Keratinocyte (primary cell): ENCODE measurements around the gene BATF2. TPM values are rescaled to one million over a fixed set of nuclear protein-coding genes. Genes with fewer than 3 reads are reported as not detected.

Experiments used
- DNase-seq: peaks from one replicate; pipeline ENCODE4 v3.0.0-alpha.2; 2011; ENCODE audit warnings: low read depth, missing footprints, low spot score
- FAIRE-seq: peaks from 2 replicates; lab custom pipeline; 2011; peaks lifted over from hg19 to GRCh38; lab: Jason Lieb, UNC
- H2AFZ ChIP-seq: 2 replicates; pipeline ENCODE4 v1.6.0; 2012; ENCODE audit warnings: low read length, control low read depth, inconsistent platforms; ENCODE audit not compliant: control insufficient read depth
- H3K27ac ChIP-seq: 2 replicates; pipeline ENCODE4 v1.5.1; 2011; ENCODE audit warnings: low read length; ENCODE audit not compliant: control insufficient read depth, insufficient read depth
- H3K27me3 ChIP-seq: 3 replicates; pipeline ENCODE4 v1.6.0; 2011; ENCODE audit warnings: low read length; ENCODE audit not compliant: control insufficient read depth, insufficient read depth; ENCODE audit errors: extremely low read depth
- H3K36me3 ChIP-seq, 2 experiments: 2 replicates in 1 of 2; 3 replicates in 1 of 2; pipeline ENCODE4 v1.5.1; 2011; ENCODE audit warnings: low read length in 2 of 2, mild to moderate bottlenecking in 1 of 2; ENCODE audit not compliant: control insufficient read depth in 2 of 2, insufficient read depth in 2 of 2; ENCODE audit errors: extremely low read depth in 1 of 2
- H3K4me1 ChIP-seq: 3 replicates; pipeline ENCODE4 v1.5.1; 2011; ENCODE audit warnings: low read length; ENCODE audit not compliant: control insufficient read depth, insufficient read depth; ENCODE audit errors: extremely low read depth
- H3K4me2 ChIP-seq: 3 replicates; pipeline ENCODE4 v1.6.0; 2011; ENCODE audit warnings: low read depth, low read length; ENCODE audit not compliant: control insufficient read depth, insufficient read depth; ENCODE audit errors: extremely low read depth
- H3K4me3 ChIP-seq, 3 experiments: fragments of 200-600 bp in 1 of 3; sonication (generic) in 1 of 3; 2 replicates in 2 of 3; 3 replicates in 1 of 3; pipeline ENCODE4 v1.5.1; 2011 to 2016; ENCODE audit warnings: low read length in 3 of 3, mild to moderate bottlenecking in 3 of 3, control low read depth in 2 of 3, inconsistent platforms in 1 of 3, low read depth in 1 of 3, mixed read lengths in 1 of 3, mixed run types in 1 of 3, moderate library complexity in 1 of 3; ENCODE audit not compliant: control insufficient read depth in 2 of 3, insufficient read depth in 2 of 3; ENCODE audit errors: extremely low read depth in 1 of 3
- H3K79me2 ChIP-seq: 2 replicates; pipeline ENCODE4 v1.6.0; 2012; ENCODE audit warnings: low read length; ENCODE audit not compliant: control insufficient read depth, insufficient read depth
- H3K9ac ChIP-seq: 3 replicates; pipeline ENCODE4 v1.6.0; 2011; ENCODE audit warnings: low read length; ENCODE audit not compliant: control insufficient read depth, insufficient read depth; ENCODE audit errors: extremely low read depth
- H3K9me1 ChIP-seq: 3 replicates; pipeline ENCODE4 v1.6.0; 2011; ENCODE audit warnings: low read length; ENCODE audit not compliant: control insufficient read depth, insufficient read depth; ENCODE audit errors: extremely low read depth
- H3K9me3 ChIP-seq: 2 replicates; pipeline ENCODE4 v1.5.1; 2012; ENCODE audit warnings: low read depth, low read length; ENCODE audit not compliant: control insufficient read depth
- H4K20me1 ChIP-seq: 3 replicates; pipeline ENCODE4 v1.6.0; 2011; ENCODE audit warnings: low read length; ENCODE audit not compliant: control insufficient read depth, insufficient read depth; ENCODE audit errors: extremely low read depth
- CTCF ChIP-seq, 3 experiments: IDR thresholded peaks in 1 of 3; conservative IDR thresholded peaks in 1 of 3; optimal IDR thresholded peaks in 1 of 3; 2 replicates in 2 of 3; 3 replicates in 1 of 3; pipeline versions ENCODE3 to v1.5.1; 2011; ENCODE audit warnings: low read length in 3 of 3, mild to moderate bottlenecking in 3 of 3, moderate library complexity in 2 of 3, control low read depth in 1 of 3, inconsistent platforms in 1 of 3; ENCODE audit not compliant: insufficient read depth in 2 of 3; ENCODE audit errors: extremely low read depth in 1 of 3
- EZH2 ChIP-seq: IDR thresholded peaks from one replicate; pipeline ENCODE4 v1.6.1; 2012; ENCODE audit warnings: inconsistent platforms, mild to moderate bottlenecking, low read length, moderate library complexity
- dilution Hi-C: fragments of 300-500 bp; cut with MboI; formaldehyde crosslinking; loops from one replicate; pipeline ENCODE4 v1.7.0; 2020; ENCODE audit warnings: low sequenced_read_pairs; ENCODE audit not compliant: extremely low pct_ligation_motif_present
- polyA plus RNA-seq, 5 experiments: library from polyadenylated mRNA; depleted of rRNA in 3 of 5; stranded (reverse) in 3 of 5; stranded (forward) in 1 of 5; unstranded in 1 of 5; fragments of >200 nt; gene quantifications; 1 replicate in 1 of 5; 2 replicates in 3 of 5; 3 replicates in 1 of 5; pipeline versions ENCODE4 v1.2.1 to v1.2.3, GENCODE V29; 2011 to 2012; ENCODE audit warnings: missing spikeins in 2 of 5, low read depth in 1 of 5, low replicate concordance in 1 of 5

The BATF2 gene
- polyA plus RNA-seq, 1 donor (not counting 4 experiments of a cell fraction or from before 2014, with no cell fraction given): 0.10 TPM

- Histone ChIP-seq H4K20me1 (no peaks in the 10 kb centered on the region), H3K79me2 (no peaks in the 10 kb centered on the region), H3K9me3 (no peaks in the 10 kb centered on the region), H3K27me3 (no peaks in the 10 kb centered on the region), H3K9me1 (no peaks in the 10 kb centered on the region), H3K4me3 (no peak overlapping the region), H3K4me2 (no peak overlapping the region), H2AFZ (no peak overlapping the region), H3K9ac (no peak overlapping the region), H3K4me1 (no peaks in the 10 kb centered on the region), H3K27ac (no peak overlapping the region), H3K36me3 (no peaks in the 10 kb centered on the region)
- dilution Hi-C loops: no loop called here
- FAIRE-seq (no peak), DNase-seq (no peak)
- no peak for TF ChIP-seq CTCF (optimal IDR thresholded peaks at IDR 0.05 in 1 of 3, IDR thresholded peaks at IDR 0.05 in 1 of 3, conservative IDR thresholded peaks at IDR 0.05 in 1 of 3; ENCODE audit: extremely low read depth in 1 of 3, insufficient read depth in 2 of 3, low read length in 3 of 3)
- TF ChIP-seq EZH2: no peak
Measured at GRCh38 chr11:64990222-64990923, 6.4 kb downstream of the BATF2 start.

- H3K27me3 ChIP-seq: no peaks in the 10 kb centered on the region
- no peak overlapping the region for H3K4me3 ChIP-seq
- H3K9me3 ChIP-seq: no peaks in the 10 kb centered on the region
- dilution Hi-C loops: no loop called here
- H3K36me3 ChIP-seq: no peaks in the 10 kb centered on the region
- H4K20me1 ChIP-seq: no peaks in the 10 kb centered on the region
- FAIRE-seq (no peak), DNase-seq (no peak)
- H2AFZ ChIP-seq: no peak overlapping the region
- H3K27ac ChIP-seq: no peak overlapping the region
- no peak overlapping the region for H3K9ac ChIP-seq
- H3K79me2 ChIP-seq: no peaks in the 10 kb centered on the region
- no peaks in the 10 kb centered on the region for H3K4me1 ChIP-seq
- no peak for TF ChIP-seq CTCF (optimal IDR thresholded peaks at IDR 0.05 in 1 of 3, IDR thresholded peaks at IDR 0.05 in 1 of 3, conservative IDR thresholded peaks at IDR 0.05 in 1 of 3; ENCODE audit: extremely low read depth in 1 of 3, insufficient read depth in 2 of 3, low read length in 3 of 3)
- H3K9me1 ChIP-seq: no peaks in the 10 kb centered on the region
- H3K4me2 ChIP-seq: no peak overlapping the region
Measured at GRCh38 chr11:64989416-64989815, 7.4 kb downstream of the BATF2 start.
